Tibial artery (tissue), 4 donors: ENCODE results near the gene POU2AF3.

Source experiments
- DNase-seq, 2 donors: peaks; one replicate each; pipeline ENCODE4 v3.0.0-alpha.2; 2019
- H3K27ac ChIP-seq, 2 donors: fragments of 200-600 bp; sonication (generic) in 1 of 2; 1 replicate in 1 of 2; 2 replicates in 1 of 2; pipeline ENCODE4 v1.5.1; 2018 to 2019; ENCODE audit warnings: mild to moderate bottlenecking in 1 of 2
- H3K27me3 ChIP-seq, 2 donors: fragments of 200-600 bp; sonication (generic) in 1 of 2; one replicate each; pipeline versions ENCODE4 v1.5.1 to v1.6.0; 2016 to 2019
- H3K36me3 ChIP-seq, 3 donors: fragments of 200-600 bp; sonication (generic) in 2 of 3; one replicate each; pipeline ENCODE4 v1.5.1; 2016 to 2019; ENCODE audit warnings: mild to moderate bottlenecking in 2 of 3
- H3K4me1 ChIP-seq, 4 donors: fragments of 200-600 bp; sonication (generic) in 2 of 4; 1 replicate in 3 of 4; 2 replicates in 1 of 4; pipeline ENCODE4 v1.5.1; 2016 to 2019
- H3K4me3 ChIP-seq, 2 donors: fragments of 200-600 bp; sonication (generic) in 1 of 2; 1 replicate in 1 of 2; 2 replicates in 1 of 2; pipeline ENCODE4 v1.5.1; 2018 to 2019; ENCODE audit warnings: mild to moderate bottlenecking in 2 of 2
- H3K9me3 ChIP-seq, 3 donors: fragments of 200-600 bp; sonication (generic) in 1 of 3; one replicate each; pipeline ENCODE4 v1.5.1; 2016 to 2019
- intact Hi-C: fragments of 100-400 bp; cut with DNase I; formaldehyde crosslinking; loops from one replicate; pipeline ENCODE4 v1.15.0; 2023; ENCODE audit warnings: low total_unique reads
- TF ChIP-seq, protein P1 (sequence below), 2 experiments: fragments of 200-600 bp in 1 of 2; fragments of 450-650 bp in 1 of 2; IDR thresholded peaks; one replicate each; pipeline ENCODE4 v1.5.1; 2017 to 2019; ENCODE audit warnings: antibody characterized with exemption in 2 of 2, mild to moderate bottlenecking in 1 of 2, moderate library complexity in 1 of 2

The POU2AF3 gene

DNA sequence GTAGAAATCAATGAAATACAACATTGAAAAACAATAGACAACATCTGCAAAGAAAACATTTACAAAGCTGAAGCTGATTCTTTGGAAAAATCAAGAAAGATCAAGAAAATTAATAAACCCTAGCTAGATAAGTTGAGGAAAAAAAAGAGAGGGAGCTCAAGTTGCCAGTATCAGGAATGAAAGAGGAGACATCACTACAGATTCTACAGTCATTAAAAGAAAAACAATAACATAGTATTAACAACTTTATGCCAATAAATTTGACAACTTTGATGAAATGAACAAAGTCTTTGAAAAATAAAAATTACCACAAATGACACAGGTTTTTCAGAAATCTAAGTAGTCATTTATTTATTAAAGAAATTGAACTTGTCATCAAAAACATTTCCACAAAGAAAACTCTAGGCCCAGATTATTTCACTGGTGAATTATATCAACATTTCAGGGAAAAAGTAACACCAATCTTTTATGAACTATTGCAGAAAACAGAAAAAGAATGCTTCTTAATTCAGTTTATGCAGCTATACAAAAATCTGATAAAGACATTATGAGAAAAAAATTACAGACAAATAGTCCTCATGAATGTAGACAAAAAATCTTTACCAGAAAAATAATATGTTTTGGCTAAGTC, 41.5 kb downstream of the POU2AF3 start:
- H3K4me3 ChIP-seq, result no peak overlapping the region
- no peak for DNase-seq
- H3K27ac ChIP-seq, result no peak overlapping the region
- TF ChIP-seq, protein P1, sequence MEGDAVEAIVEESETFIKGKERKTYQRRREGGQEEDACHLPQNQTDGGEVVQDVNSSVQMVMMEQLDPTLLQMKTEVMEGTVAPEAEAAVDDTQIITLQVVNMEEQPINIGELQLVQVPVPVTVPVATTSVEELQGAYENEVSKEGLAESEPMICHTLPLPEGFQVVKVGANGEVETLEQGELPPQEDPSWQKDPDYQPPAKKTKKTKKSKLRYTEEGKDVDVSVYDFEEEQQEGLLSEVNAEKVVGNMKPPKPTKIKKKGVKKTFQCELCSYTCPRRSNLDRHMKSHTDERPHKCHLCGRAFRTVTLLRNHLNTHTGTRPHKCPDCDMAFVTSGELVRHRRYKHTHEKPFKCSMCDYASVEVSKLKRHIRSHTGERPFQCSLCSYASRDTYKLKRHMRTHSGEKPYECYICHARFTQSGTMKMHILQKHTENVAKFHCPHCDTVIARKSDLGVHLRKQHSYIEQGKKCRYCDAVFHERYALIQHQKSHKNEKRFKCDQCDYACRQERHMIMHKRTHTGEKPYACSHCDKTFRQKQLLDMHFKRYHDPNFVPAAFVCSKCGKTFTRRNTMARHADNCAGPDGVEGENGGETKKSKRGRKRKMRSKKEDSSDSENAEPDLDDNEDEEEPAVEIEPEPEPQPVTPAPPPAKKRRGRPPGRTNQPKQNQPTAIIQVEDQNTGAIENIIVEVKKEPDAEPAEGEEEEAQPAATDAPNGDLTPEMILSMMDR (IDR thresholded peaks at IDR 0.05), result no peak
- H3K27me3 ChIP-seq, result no peaks in the 10 kb centered on the region
- H3K36me3 ChIP-seq, result no peaks in the 10 kb centered on the region
- no peaks in the 10 kb centered on the region for H3K9me3 ChIP-seq
- H3K4me1 ChIP-seq, result peaks cover 0 to 12% (median 8%) of the 10 kb centered on the region in 4 donors
- intact Hi-C loops, result no loop called here

DNA sequence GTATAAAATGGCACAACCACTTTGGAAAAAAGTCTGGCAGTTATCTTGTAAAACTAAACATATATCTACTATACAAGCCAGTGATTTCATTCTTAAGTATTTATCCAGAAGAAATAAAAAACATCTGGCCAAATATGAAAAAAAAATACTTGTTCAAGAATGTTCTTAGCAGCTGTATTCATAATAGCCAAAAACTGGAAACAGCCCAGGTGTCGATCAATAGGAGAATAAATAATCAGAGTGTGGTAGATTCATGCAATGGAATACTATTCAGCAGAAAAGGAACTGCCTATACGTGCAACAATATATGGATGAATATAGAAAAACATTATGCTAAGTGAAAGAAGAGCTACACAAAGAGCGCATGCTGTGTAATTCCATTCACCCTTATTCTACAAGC, 44.0 kb downstream of the POU2AF3 start:
- peaks cover 0 to 10% (median 1%) of the 10 kb centered on the region in 4 donors for H3K4me1 ChIP-seq
- no peak for DNase-seq
- intact Hi-C loops, result no loop called here

DNA sequence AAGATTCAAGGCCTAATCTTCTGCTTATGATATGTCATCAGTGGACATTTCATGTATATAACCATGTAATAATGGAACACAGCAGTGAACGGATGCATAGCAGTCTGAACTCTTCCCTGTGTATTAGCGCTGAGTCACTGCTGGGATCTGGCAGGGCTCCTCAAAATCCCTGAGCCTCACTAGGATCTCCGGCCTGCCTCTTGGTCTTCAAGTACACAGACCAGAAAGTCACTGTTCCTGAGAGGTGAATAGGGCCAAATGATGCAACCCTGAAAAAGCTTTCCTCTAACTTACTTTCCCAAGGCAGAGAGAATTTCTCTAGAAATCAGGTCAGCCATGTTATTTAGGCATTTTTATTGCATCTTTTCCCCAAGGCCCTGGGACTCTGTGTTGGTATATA, 45.7 kb downstream of the POU2AF3 start:
- peak; percentile 72 to 75 for DNase-seq
- intact Hi-C loops, result no loop called here
- Histone ChIP-seq H3K36me3 (no peaks in the 10 kb centered on the region), H3K9me3 (no peaks in the 10 kb centered on the region), H3K27ac (no peak overlapping the region), H3K4me3 (no peak overlapping the region), H3K27me3 (no peaks in the 10 kb centered on the region), H3K4me1 (peaks cover 0 to 15% (median 2%) of the 10 kb centered on the region in 4 donors)
- TF ChIP-seq, protein P1 (IDR thresholded peaks at IDR 0.05), result no peak

More for the DNA sequence above, 44.0 kb downstream of the POU2AF3 start:
- TF ChIP-seq, protein P1 (IDR thresholded peaks at IDR 0.05), result no peak
- H3K9me3 ChIP-seq, result no peaks in the 10 kb centered on the region
- H3K4me3 ChIP-seq, result no peak overlapping the region
- no peaks in the 10 kb centered on the region for H3K36me3 ChIP-seq
- H3K27me3 ChIP-seq, result no peaks in the 10 kb centered on the region
- no peak overlapping the region for H3K27ac ChIP-seq

DNA sequence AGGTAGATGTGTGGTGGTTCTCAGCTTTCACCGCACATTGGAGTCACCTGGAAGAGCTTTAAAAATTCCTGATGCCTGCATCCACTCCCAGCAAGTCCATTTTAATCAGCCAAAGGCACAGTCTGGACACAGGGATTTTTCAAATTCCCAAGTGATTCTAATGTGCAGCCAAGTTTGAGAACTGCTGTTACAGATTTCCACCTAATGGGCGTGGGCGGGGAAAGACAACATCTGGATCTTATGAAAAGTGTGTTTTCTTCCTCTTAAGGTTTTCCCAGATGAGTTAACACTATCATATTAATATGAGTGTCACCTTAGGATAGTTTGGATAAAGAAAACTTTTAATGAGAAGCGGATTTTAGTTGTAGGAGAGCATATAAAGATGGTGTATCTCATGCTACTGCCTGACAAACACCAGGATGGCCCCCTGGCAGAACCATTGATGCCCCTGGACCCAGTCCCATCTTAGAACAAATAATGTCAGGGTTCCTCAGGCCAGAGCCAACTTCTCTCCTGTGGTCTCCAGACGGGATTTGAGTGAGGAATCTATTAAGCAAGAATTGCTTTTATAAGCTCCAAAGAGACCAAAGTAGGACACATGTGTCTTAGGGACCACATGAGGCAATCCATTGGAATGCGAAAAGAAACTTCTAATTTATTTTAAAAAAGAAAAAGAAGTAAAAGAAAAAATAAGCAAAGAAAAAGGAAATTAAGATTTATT, 48.8 kb downstream of the POU2AF3 start:
- H3K9me3 ChIP-seq, result no peaks in the 10 kb centered on the region
- H3K27me3 ChIP-seq, result no peaks in the 10 kb centered on the region
- H3K36me3 ChIP-seq, result no peaks in the 10 kb centered on the region
- peaks cover 0 to 15% (median 2%) of the 10 kb centered on the region in 4 donors for H3K4me1 ChIP-seq
- H3K27ac ChIP-seq, result no peak overlapping the region
- TF ChIP-seq, protein P1 (IDR thresholded peaks at IDR 0.05), result no peak
- intact Hi-C loops, result no loop called here
- no peak for DNase-seq
- no peak overlapping the region for H3K4me3 ChIP-seq

- no peaks in the 10 kb centered on the region for H3K36me3 ChIP-seq
- TF ChIP-seq, protein P1 (IDR thresholded peaks at IDR 0.05), result no peak
- no peak for DNase-seq
- H3K27ac ChIP-seq, result no peak overlapping the region
- peaks cover 0 to 15% (median 2%) of the 10 kb centered on the region in 4 donors for H3K4me1 ChIP-seq
- intact Hi-C loops, result no loop called here
- no peaks in the 10 kb centered on the region for H3K9me3 ChIP-seq
- no peak overlapping the region for H3K4me3 ChIP-seq
- H3K27me3 ChIP-seq, result no peaks in the 10 kb centered on the region
These were observed 49.4 kb downstream of the POU2AF3 start for GRCh38 chr11:111347723-111348115.
